Measurements from ENCODE around the gene TUBE1.

TUBE1 gene

GRCh38 chr6:112030206-112030960, 56.9 kb downstream of the TUBE1 start:
- H2AFZ ChIP-seq (ENCODE audit: low read length) = no peak overlapping the region
- DNase-seq = no peak
- TF ChIP-seq EZH2 (optimal IDR thresholded peaks at IDR 0.05; ENCODE audit: low read depth, low read length) (no peak), EZH2phosphoT487 (IDR thresholded peaks at IDR 0.05; ENCODE audit: low read length) (no peak)
- TF ChIP-seq, protein P1, sequence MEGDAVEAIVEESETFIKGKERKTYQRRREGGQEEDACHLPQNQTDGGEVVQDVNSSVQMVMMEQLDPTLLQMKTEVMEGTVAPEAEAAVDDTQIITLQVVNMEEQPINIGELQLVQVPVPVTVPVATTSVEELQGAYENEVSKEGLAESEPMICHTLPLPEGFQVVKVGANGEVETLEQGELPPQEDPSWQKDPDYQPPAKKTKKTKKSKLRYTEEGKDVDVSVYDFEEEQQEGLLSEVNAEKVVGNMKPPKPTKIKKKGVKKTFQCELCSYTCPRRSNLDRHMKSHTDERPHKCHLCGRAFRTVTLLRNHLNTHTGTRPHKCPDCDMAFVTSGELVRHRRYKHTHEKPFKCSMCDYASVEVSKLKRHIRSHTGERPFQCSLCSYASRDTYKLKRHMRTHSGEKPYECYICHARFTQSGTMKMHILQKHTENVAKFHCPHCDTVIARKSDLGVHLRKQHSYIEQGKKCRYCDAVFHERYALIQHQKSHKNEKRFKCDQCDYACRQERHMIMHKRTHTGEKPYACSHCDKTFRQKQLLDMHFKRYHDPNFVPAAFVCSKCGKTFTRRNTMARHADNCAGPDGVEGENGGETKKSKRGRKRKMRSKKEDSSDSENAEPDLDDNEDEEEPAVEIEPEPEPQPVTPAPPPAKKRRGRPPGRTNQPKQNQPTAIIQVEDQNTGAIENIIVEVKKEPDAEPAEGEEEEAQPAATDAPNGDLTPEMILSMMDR (IDR thresholded peaks at IDR 0.05; ENCODE audit: low read length) = no peak

GRCh38 chr6:112029045-112029822, 58.0 kb downstream of the TUBE1 start:
- Histone ChIP-seq H3K9me2 (replicated peaks; ENCODE audit: insufficient read depth, low read length) (no peaks in the 10 kb centered on the region), H3K9me3 (replicated peaks; ENCODE audit: insufficient read depth, low read length) (no peaks in the 10 kb centered on the region), H3K4me2 (ENCODE audit: low read depth, low read length) (no peak overlapping the region), H3K79me2 (ENCODE audit: low read length) (no peaks in the 10 kb centered on the region), H3F3A (ENCODE audit: insufficient read depth, low read length) (no peaks in the 10 kb centered on the region), H3K36me3 (replicated peaks; ENCODE audit: insufficient read depth, low read length) (no peaks in the 10 kb centered on the region), H2AFZ (ENCODE audit: low read length) (peak overlapping the region; percentile 32), H4K20me1 (ENCODE audit: insufficient read depth, low read length) (no peaks in the 10 kb centered on the region), H3K4me1 (ENCODE audit: low read length) (no peaks in the 10 kb centered on the region), H3K4me3 (ENCODE audit: low read length) (no peak overlapping the region), H3K9ac (ENCODE audit: low read length) (no peak overlapping the region), H3K27me3 (replicated peaks; ENCODE audit: insufficient read depth, low read length) (no peaks in the 10 kb centered on the region), H3K27ac (ENCODE audit: low read length) (no peak overlapping the region)
- TF ChIP-seq EZH2phosphoT487 (IDR thresholded peaks at IDR 0.05; ENCODE audit: low read length) (no peak), EZH2 (optimal IDR thresholded peaks at IDR 0.05; ENCODE audit: low read depth, low read length) (no peak)
- TF ChIP-seq, protein P1 (IDR thresholded peaks at IDR 0.05; ENCODE audit: low read length) = peak; percentile 83
- DNase-seq = peak; percentile 60

More at GRCh38 chr6:112030206-112030960, 56.9 kb downstream of the TUBE1 start:
- Histone ChIP-seq H3F3A (ENCODE audit: insufficient read depth, low read length) (no peaks in the 10 kb centered on the region), H3K9me3 (replicated peaks; ENCODE audit: insufficient read depth, low read length) (no peaks in the 10 kb centered on the region), H3K4me2 (ENCODE audit: low read depth, low read length) (no peak overlapping the region), H3K36me3 (replicated peaks; ENCODE audit: insufficient read depth, low read length) (no peaks in the 10 kb centered on the region), H4K20me1 (ENCODE audit: insufficient read depth, low read length) (no peaks in the 10 kb centered on the region), H3K27ac (ENCODE audit: low read length) (no peak overlapping the region), H3K4me3 (ENCODE audit: low read length) (no peak overlapping the region), H3K9ac (ENCODE audit: low read length) (no peak overlapping the region), H3K79me2 (ENCODE audit: low read length) (no peaks in the 10 kb centered on the region), H3K4me1 (ENCODE audit: low read length) (no peaks in the 10 kb centered on the region), H3K9me2 (replicated peaks; ENCODE audit: insufficient read depth, low read length) (no peaks in the 10 kb centered on the region), H3K27me3 (replicated peaks; ENCODE audit: insufficient read depth, low read length) (no peaks in the 10 kb centered on the region)

DNA sequence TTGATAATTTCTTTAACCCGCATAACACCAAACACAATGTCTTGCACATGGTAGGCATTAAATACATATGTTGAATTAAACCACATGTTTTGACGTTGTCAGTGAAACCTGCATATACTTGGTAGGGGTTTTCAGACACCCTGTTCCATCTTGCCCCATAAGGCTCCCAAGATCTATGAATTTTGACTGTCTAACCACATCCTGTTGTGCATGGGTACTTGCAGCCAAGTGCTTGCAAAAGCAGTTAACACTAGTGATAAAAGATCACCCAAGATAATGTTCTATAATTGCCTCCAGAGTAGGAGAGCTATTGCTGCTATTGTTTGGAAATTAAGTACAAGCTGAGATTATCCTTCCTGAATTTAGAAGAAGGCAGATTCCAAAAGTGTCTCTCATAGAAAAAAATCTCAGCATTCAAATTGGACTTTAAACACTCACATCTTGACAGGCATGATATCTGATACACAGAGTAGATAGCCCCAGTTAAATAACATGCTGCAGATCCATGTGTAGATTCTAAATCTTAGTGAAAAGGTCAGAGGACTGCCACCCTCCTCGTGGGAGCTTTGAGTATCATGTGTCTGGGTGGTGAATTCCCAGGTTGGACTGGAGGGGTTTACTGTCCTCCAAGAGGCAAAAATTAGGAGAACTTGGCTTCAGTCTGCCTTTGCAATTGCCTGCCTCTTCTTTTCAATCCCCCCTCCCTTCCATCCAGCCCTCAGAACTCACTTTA, 59.2 kb downstream of the TUBE1 start:
- no peaks in the 10 kb centered on the region for H3K9me2 ChIP-seq (replicated peaks; ENCODE audit: insufficient read depth, low read length)
- no peak overlapping the region for H3K27ac ChIP-seq (ENCODE audit: low read length)
- no peak overlapping the region for H3K4me3 ChIP-seq (ENCODE audit: low read length)
- H3K36me3 ChIP-seq (replicated peaks; ENCODE audit: insufficient read depth, low read length) = no peaks in the 10 kb centered on the region
- no peaks in the 10 kb centered on the region for H3K27me3 ChIP-seq (replicated peaks; ENCODE audit: insufficient read depth, low read length)
- TF ChIP-seq, protein P1 (IDR thresholded peaks at IDR 0.05; ENCODE audit: low read length) = no peak
- TF ChIP-seq EZH2phosphoT487 (IDR thresholded peaks at IDR 0.05; ENCODE audit: low read length) (no peak), EZH2 (optimal IDR thresholded peaks at IDR 0.05; ENCODE audit: low read depth, low read length) (no peak)
- no peaks in the 10 kb centered on the region for H4K20me1 ChIP-seq (ENCODE audit: insufficient read depth, low read length)
- H3K9ac ChIP-seq (ENCODE audit: low read length) = no peak overlapping the region
- DNase-seq = peak; percentile 59
- no peaks in the 10 kb centered on the region for H3K79me2 ChIP-seq (ENCODE audit: low read length)
- H3K4me2 ChIP-seq (ENCODE audit: low read depth, low read length) = no peak overlapping the region
- H3K9me3 ChIP-seq (replicated peaks; ENCODE audit: insufficient read depth, low read length) = no peaks in the 10 kb centered on the region
- H3F3A ChIP-seq (ENCODE audit: insufficient read depth, low read length) = no peaks in the 10 kb centered on the region
- H3K4me1 ChIP-seq (ENCODE audit: low read length) = no peaks in the 10 kb centered on the region
- H2AFZ ChIP-seq (ENCODE audit: low read length) = no peak overlapping the region
